ENCODE results near the gene IBA57.

Gene IBA57

DNA sequence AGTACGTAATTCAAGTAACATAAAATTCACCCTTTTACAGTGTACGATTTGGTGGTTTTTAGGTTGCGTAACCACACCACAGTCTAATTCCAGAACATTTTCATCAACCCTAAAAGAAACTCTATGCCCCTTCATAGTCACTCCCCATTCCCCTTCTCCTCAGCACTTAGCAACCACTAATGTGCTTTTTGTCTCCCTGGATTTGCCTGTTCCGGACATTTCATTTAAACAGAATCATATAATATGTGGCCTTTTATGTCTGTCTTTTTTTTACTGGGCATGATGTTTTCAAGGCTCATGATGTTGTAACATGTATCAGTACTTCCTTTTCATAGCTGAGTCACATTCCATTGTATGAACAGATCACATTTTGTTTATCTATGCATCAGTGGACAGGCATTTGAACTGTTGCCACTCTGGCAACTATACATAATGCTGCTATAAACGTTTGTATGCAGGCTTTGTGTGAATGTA is 63.0 kb downstream of the IBA57 start:
- DNase-seq = no peak

DNA sequence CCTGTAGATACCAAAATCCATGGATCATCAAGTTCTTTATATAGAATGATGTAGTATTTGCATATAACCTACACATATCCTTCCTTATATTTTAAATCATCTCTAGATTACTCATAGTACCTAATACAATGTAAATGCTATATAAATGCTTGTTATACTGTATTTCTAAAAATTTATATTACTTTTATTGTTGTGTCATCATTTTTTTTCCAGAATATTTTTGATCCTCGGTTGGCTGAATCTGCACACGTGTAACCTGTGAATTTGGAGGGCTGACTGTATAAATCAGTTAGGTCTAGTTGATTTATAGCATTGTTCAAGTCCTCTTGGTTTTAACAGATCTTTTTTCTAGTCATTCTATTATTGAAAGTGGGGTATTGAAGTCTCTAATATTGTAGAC is 65.6 kb downstream of the IBA57 start:
- no peak for DNase-seq

All from NCI-H1105 (cell line).